LNCaP clone FGC (cell line): ENCODE results near the gene ACY1.

Experiments used
- DNase-seq: peaks from one replicate; pipeline ENCODE4 v3.0.0-alpha.2; 2011; ENCODE audit warnings: low read depth
- H3K4me3 ChIP-seq: 2 replicates; pipeline ENCODE4 v1.5.1; 2011; ENCODE audit warnings: mild to moderate bottlenecking, low read depth, low read length, control low read depth
- TF ChIP-seq, protein P1 (sequence below): IDR thresholded peaks from 2 replicates; pipeline ENCODE4 v1.5.1; 2012; ENCODE audit warnings: mild to moderate bottlenecking; ENCODE audit not compliant: control insufficient read depth, insufficient read depth; ENCODE audit errors: extremely low read depth

Gene ACY1

DNA sequence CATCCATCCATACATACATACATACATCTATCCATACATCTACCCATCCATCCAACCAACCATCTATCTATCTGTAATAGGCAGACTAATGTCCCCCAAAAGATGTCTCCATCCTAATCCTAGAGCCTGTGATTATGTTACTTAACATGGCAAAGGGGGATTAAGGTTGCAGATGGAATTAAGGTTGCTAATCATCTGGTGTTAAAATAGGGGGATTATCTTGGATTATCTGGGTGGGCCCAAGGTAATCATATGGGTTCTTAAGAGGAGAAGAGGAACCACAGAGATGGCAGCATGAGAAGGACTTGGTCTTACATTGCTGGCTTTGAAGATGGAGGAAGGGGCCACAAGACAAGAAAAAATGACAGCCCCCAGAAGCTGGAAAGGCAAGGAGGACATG, 27.1 kb downstream of the ACY1 start:
- DNase-seq, result no peak
- TF ChIP-seq, protein P1, sequence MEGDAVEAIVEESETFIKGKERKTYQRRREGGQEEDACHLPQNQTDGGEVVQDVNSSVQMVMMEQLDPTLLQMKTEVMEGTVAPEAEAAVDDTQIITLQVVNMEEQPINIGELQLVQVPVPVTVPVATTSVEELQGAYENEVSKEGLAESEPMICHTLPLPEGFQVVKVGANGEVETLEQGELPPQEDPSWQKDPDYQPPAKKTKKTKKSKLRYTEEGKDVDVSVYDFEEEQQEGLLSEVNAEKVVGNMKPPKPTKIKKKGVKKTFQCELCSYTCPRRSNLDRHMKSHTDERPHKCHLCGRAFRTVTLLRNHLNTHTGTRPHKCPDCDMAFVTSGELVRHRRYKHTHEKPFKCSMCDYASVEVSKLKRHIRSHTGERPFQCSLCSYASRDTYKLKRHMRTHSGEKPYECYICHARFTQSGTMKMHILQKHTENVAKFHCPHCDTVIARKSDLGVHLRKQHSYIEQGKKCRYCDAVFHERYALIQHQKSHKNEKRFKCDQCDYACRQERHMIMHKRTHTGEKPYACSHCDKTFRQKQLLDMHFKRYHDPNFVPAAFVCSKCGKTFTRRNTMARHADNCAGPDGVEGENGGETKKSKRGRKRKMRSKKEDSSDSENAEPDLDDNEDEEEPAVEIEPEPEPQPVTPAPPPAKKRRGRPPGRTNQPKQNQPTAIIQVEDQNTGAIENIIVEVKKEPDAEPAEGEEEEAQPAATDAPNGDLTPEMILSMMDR, result no peak
- no peak overlapping the region for H3K4me3 ChIP-seq

DNA sequence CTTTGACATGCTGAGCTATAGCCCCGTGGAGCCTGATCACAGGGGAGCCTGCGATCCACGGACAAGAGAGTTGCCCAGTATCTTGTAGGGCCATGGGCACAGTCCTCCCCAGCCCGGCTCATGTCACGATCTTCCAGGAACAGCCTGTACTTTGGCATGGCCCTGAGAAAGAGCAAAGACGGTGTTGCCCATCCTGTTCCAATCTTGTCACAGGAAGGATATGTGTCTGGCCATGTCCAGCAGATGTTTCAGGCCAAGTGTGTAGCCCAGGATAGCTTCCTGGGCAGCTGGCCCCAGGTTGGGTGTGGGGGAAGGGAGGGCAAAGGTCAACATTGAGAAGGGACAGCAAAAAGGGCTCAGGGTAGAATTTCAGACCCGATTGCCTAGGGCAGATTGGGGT, 29.4 kb downstream of the ACY1 start:
- TF ChIP-seq, protein P1, result no peak
- H3K4me3 ChIP-seq, result no peak overlapping the region
- no peak for DNase-seq

DNA sequence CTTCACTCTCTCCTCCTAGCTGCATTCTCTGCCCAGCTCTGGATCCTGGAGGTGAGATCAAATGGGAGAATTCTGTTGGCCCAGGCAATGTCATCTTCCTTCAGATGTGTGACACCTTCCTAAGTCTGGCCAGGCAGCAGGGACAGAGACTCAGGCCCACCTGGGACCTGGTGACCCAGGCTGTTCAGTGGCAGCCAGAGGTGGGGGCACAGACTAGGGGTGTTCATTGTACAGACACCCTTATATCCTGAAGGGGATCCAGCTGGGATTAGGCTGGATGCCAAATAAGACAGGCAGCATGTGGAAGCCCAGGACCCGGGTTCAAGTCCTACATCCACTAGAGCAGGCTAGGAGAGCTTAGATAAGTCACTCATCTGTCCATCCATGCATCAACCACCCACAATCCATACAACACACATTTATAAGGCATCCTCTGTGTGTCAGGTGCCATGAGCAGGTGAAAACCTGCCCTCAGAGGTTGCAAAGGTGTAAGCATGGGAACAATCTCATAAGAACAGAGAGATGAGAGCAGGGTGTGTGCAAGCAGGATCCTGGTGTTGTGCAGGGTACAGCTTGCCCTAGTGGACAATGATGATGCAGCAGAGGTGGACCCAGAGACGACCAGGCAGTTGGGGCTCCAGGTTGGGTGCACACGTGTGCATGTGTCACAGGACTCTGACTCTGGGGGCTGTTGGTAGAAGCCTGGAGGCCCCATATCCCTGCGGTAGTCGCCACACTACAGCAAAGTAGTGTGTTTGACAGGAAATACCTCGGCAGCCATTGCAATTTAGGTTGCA, 30.7 kb downstream of the ACY1 start:
- no peak overlapping the region for H3K4me3 ChIP-seq
- TF ChIP-seq, protein P1, result no peak
- DNase-seq, result no peak

DNA sequence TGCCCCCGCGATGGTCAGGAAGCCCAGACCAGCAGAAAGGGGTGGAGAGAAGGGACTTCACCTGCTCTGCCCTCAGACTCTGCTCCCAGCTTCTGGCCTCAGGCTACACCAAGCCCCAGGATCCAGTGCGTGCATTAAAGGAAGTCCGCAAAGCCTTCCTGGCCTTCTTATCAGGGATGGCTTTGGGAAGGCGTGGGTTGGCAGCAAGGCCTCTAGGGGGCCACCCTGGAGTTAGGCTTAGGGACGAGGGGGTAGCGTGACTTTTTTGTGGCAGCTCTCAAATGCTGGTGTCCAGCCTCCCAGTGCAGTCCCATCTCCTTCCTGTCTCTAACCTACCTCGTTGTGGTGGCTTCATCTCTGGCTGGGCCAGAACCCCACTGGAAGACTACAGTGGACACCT, 31.3 kb downstream of the ACY1 start:
- TF ChIP-seq, protein P1, result no peak
- DNase-seq, result no peak
- H3K4me3 ChIP-seq, result no peak overlapping the region

DNA sequence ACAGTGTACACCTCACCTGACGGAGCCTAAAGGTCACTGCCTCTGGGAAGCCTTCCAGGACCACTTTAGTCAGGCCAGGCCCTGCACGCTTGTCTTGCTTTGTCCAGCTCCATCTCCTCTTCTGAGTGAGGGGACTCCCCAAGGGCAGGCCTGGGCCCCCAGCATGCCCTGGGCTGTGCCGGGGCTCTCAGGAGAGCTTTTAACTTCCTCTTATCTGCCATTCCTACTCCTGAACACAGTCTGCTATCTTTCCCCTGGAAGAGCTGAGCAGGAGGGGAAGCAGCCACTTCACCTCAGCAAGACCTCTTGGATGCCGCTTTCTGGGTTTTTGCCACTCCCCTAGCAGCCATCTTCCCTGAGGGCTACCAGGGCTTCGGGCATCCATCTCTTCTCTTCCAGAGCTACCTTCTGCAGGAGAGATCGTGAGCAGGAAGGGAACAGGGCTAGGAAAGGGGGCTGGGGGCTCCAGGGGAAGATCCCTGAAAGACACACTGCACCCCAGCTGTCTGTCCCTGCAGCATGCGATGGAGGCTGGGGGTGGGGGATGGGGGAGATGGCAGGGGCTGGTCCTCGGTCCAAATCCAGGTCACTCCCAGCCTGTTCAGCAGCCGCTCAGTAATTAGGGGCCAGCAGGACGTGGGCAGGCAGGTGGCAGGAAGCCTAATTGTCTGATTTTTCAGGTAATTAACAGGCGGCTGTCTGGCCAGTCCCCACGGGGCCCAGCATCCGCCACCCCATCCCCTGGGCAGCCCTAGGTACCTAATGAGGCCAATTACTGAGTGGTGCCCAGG, 32.3 kb downstream of the ACY1 start:
- TF ChIP-seq, protein P1, result no peak

DNA sequence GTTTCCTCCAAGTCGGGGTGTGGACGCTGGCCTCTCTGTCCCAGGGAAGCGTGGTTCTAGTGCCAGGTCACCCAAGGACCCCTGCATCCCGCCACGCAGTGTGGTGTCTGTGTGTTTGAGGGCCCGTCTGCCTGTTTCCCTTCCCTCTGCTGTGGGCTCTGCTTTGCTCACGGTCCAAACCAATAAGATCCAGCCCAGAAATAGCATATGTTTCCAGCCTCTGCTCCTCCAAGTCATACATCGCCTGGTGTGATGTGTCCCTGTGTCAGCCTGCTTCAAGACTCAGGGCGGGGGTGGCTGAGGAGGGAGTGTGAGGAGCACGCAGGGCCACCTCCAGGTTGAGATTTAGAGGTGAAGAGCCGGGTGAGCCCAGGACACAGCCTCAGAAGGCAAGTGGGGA, 34.3 kb downstream of the ACY1 start:
- H3K4me3 ChIP-seq, result no peak overlapping the region
- TF ChIP-seq, protein P1, result no peak
- no peak for DNase-seq

More for the DNA sequence above, 32.3 kb downstream of the ACY1 start:
- DNase-seq, result no peak
- H3K4me3 ChIP-seq, result no peak overlapping the region
